Activated CD8-positive, alpha-beta memory T cell treated with anti-CD3 and anti-CD28 coated beads, Interleukin-2, amount 50 U/mL, for 1 hour (primary cell): ENCODE measurements around the gene DNPEP.
"Not testable (repeated sequence)": the region's sequence is repeated elsewhere in the genome, so short reads cannot be mapped to it uniquely, and the experiment has no call there.

Experiments used
- DNase-seq: peaks from one replicate; pipeline ENCODE4 v3.0.0-alpha.2; 2020; ENCODE audit errors: extremely low read depth

Gene DNPEP

GRCh38 chr2:219401606-219402005, 13.9 kb upstream of the DNPEP start:
- no peak for DNase-seq

- no peak for DNase-seq
Measured at GRCh38 chr2:219400562-219400961, 12.8 kb upstream of the DNPEP start.

GRCh38 chr2:219399716-219400478, 12.2 kb upstream of the DNPEP start:
- DNase-seq, result no peak

DNA sequence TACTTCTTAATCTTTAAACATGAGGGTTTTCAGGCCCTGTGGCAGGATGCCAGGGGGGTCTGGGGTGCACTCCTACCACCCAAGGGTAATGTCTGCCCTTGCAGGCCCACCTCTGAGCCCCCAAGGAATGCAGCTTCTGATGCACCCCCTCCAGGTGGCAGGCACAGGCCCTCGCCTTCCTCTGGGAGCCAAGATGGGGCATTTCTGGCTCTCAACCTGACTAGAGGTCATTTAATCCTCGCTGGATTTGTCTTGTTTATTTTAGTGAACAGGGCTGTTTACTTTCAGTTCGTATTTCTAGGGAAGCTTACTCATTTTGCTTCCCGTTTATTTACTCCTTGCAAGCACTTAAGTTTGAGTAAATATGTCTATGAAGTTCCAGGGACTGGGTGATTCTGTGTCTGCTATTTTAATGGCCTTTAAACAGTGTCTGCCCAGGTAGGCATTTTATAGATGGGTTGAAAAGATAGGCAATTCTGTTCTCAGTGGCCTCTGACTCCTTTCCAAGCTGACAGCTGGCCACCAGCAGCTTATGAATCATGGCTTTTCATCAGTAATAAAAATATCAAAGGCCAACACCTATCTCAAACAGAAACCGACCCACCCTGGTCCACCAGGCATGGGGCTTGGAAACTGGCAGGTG, 11.1 kb upstream of the DNPEP start:
- DNase-seq, result no peak

DNA sequence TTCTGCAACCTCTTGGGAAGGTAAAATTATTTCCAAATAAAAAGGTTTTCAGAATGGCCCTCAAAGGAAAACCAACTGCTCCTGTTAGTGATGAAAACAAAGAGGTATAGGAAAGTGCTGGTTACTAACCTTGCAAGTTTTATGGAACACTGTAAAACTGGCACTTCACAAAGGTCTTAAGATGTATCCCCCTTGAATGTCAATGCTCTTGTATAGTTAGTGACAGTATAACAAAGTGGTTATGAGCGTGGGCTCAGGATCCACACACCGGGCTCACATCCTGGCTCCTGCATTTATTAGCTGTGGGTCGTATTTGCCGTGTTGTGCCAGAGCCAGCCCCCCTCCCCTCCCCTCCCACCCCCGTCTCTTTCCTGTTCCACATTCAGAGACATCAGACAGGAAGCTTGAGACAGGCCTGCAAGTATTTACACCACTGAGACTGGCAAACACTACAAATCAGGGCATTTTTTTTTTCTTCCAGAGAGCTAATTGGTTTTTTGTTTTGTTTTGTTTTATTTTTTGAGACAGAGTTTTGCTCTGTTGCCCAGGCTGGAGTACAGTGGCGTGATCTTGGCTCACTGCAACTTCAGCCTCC, 9.2 kb upstream of the DNPEP start:
- no peak for DNase-seq

DNA sequence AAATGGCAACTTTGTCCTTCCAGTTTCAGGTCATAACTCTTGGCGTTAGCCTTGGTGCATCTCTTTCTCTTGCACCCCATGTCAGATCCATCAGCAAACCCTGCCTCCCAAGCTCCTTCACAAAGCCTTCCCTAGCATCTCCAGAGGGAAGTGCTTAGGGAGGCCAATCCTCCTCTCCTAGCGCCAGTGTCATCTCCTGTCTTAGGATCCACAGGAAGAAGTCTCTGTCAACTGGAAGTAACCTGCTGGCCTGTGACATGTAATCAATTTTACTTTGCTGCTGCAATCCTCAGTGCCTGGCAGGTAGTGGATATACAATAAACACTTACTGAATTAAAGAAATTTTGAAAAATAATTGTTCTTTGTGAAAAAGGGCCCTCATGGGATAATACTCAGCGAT, 7.9 kb upstream of the DNPEP start:
- no peak for DNase-seq

- DNase-seq, result not testable (repeated sequence)
Measured at GRCh38 chr2:219395056-219395455, 7.3 kb upstream of the DNPEP start.

- DNase-seq, result no peak
Measured at GRCh38 chr2:219392754-219393153, 5.0 kb upstream of the DNPEP start.

- DNase-seq, result no peak
Measured at GRCh38 chr2:219388907-219389156, 1.1 kb upstream of the DNPEP start.

GRCh38 chr2:219388121-219388906, 602 bp upstream of the DNPEP start:
- peak; percentile 93 for DNase-seq

DNA sequence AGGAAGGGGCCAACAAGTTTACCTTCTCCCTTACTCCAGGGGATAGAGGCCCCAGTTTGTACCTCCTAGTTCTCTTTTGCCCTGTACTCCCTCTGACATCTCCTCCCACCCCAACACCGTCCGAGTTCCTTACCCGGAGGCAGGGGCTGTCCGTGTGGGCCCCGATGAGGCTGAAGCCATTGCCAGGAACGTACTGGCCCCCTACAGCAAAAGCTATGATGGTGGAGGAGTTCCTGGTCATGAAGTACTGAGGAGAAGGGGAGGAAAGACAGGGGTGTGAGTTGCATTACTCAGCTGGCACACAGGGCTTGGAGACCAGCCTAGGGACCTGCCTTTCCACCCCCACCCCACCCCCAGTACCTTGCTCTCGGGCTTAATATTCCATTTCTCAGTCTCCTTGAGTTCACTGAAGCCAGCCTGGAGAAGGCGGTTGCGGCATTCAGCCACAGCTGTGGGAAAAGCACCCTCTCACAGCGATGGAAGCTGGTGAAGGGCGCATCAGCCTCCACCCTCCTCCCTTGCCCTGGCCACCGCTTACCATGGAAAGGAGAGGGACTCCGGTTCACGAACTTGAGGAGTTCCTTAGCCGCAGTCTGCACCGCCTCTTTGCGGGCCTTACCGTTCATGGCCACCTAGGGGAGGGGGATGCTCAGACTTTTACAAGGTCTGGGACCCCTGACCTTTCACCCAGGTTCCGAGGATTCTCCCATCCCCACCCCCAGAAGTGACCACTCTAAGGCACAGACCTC, 1.0 kb downstream of the DNPEP start:
- no peak for DNase-seq

DNA sequence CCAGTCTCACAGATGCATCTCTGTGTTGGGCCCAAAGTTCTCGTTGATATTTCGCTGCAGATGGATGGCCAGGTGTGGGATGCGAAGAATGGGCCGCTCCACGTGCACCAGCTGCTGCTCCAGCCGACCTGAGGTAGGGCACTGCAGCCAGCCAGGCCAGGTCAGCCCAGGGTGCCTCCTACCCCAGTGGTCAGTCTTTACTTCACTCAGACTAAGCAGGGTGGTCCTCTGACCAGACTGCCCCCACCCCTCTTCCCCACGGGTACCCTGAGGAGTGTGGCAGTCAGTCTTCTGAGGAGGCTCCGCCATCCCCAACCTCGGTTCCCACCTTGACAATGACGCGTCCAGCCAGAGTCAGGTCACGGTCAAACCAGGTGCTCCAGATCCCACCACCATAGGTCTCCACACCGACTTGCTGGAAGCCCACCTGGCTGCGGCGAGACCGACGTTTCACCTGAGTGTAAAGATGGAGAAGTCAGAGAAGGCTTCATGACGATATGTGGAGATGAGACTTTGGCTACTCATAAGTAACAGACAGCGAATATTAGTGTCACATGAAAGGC, 1.7 kb downstream of the DNPEP start:
- DNase-seq, result no peak

DNA sequence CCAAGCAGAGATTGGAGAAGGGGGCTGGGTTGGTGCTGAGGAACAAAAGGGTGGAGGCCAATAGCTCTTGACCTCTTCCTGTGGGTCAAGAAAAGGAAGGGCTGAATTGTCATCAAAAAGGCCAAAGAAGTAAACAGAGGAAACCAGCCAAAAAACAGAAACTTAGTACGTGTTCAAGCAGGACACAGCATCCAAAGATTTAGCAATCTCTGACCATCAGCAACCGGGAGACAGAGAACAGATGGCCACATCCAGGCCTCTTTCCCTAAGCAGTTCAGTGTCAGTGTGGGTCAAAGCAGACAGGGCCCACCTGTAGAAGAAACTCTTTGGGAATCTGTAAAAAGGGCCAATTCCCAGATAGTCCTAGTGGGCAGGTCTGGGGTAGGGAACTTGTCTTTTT, 2.9 kb downstream of the DNPEP start:
- DNase-seq, result no peak

GRCh38 chr2:219384083-219384713, 3.5 kb downstream of the DNPEP start:
- no peak for DNase-seq

DNA sequence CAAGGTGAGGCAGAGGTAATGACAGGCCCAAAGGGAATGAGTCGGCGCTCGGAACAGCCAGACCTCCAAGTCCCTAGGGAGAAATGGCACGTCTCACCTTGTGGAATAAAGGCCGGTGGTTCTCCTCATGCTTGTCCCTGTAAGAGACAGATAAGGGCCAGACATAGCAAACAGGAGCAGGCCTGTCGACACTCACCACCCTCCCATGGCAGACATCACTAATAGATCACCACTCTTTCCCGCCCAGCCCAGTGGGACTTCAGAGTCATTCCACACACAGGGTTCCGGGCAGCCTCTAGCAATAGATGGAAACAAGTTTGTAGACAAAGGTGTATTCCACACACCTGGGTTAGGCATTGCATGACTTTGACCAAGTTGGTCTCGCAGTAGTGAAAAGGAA, 6.3 kb downstream of the DNPEP start:
- no peak for DNase-seq

DNA sequence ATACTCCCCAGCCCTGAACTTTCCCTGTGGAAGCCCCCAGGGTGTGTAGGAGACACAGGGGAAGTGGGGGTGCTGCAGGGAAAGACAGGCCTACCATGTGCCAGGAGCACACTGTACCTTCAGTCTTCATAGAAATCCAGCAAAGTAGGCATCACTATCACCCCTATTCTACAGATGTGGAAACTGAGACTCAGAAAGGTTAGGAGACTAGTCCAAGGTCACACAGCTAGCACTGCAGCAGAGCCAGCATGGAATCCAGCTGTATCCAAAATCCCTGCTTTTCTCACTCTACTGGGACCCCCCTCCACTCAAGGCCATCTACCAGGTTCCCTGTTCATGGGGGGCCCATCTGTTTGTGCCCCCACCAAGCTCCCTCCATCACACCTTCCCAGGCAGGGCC, 6.8 kb downstream of the DNPEP start:
- no peak for DNase-seq

DNA sequence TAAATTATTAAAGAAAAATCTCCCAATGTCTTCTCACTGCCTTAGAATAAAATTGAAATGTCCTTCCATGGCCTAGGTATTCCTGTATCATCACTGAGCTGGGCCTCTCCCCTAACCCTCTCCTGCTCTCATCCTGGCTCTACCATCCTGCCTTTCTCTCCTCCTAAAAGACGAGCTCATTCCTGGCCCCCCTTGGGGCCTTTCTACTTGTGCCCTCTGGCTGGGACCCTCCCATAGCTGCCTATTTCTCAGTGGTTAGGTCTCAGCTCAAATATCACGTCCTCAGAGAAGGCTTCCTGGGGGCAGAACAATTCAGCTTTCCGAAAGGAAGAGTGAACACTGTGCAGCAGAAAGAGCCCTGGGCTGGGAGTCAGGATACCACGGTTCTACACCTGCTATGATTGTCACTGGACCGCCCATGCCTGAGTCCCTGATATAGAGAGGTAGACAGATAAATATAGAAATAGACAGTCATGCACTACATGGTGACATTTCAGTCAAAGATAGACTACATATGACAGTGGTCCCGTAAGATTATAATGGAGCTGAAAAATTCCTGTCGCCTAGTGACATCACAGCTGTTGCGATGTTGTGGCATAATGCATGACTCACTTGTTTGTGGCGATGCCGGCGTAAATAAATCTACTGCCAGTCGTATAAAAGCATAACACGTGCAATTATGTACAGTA, 9.4 kb downstream of the DNPEP start:
- no peak for DNase-seq

GRCh38 chr2:219369447-219369861, 18.3 kb downstream of the DNPEP start:
- no peak for DNase-seq

GRCh38 chr2:219368690-219369191, 19.0 kb downstream of the DNPEP start:
- DNase-seq, result no peak

DNA sequence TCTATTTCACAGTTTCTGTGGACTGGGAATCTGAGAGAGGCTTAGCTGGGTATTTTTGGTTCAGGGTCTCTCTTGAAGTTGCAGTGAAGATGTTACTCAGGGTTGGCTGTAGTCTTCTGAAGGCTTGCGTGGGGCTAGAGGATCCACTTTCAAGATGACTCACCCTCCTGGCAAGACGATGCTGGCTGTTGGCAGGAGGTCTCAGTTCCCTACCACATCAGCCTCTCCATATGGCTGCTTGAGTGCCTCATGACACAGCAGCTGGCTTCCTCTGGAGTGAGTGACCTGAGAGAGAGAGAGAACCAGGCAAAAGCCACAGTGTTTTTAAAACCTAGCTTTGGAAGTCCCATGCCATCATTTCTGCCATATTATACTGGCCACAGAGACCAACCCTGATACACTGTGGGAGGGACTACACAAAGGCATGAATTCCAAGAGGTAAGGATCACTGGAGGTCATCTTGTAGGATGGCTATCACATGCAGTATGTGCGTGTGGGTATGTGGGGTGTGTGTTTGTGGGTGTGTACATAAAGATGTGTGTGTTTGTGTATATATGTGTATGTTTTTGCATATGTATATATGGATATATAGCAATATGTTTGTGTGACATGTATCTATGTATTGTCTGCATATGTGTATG, 25.1 kb downstream of the DNPEP start:
- DNase-seq, result no peak
